H9 (cell line): ENCODE results near the gene ERP44. TPM values are rescaled to one million over a fixed set of nuclear protein-coding genes. Genes with fewer than 3 reads are reported as not detected.
"Not testable (repeated sequence)": the region's sequence is repeated elsewhere in the genome, so short reads cannot be mapped to it uniquely, and the experiment has no call there.

Experiments used
- DNase-seq: peaks from one replicate; pipeline ENCODE4 v3.0.0-alpha.2; 2017
- H2AFZ ChIP-seq: one replicate; pipeline ENCODE4 v1.6.1; 2013; ENCODE audit warnings: mild to moderate bottlenecking, low read length, control low read depth, moderate library complexity
- H2AK5ac ChIP-seq: 2 replicates; pipeline ENCODE4 v1.6.1; 2013; ENCODE audit warnings: low read length, control low read depth, mixed read lengths; ENCODE audit not compliant: insufficient read length
- H2BK120ac ChIP-seq: one replicate; pipeline ENCODE4 v1.6.1; 2013; ENCODE audit warnings: low read depth, mild to moderate bottlenecking, low read length, control low read depth, inconsistent platforms; ENCODE audit not compliant: poor library complexity, severe bottlenecking
- H2BK12ac ChIP-seq: 2 replicates; pipeline ENCODE4 v1.6.1; 2013; ENCODE audit warnings: low read length, control low read depth, mixed read lengths, low read depth; ENCODE audit not compliant: insufficient read length
- H2BK15ac ChIP-seq: 2 replicates; pipeline ENCODE4 v1.6.1; 2013; ENCODE audit warnings: low read depth, low read length, control low read depth
- H2BK20ac ChIP-seq: one replicate; pipeline ENCODE4 v1.6.1; 2013; ENCODE audit warnings: low read depth, mild to moderate bottlenecking, low read length, control low read depth, inconsistent platforms; ENCODE audit not compliant: poor library complexity, severe bottlenecking
- H2BK5ac ChIP-seq: 2 replicates; pipeline ENCODE4 v1.6.1; 2013; ENCODE audit warnings: low read length, control low read depth, mixed read lengths; ENCODE audit not compliant: insufficient read length
- H3K14ac ChIP-seq: 2 replicates; pipeline ENCODE4 v1.6.1; 2013; ENCODE audit warnings: low read length, control low read depth; ENCODE audit not compliant: insufficient read depth
- H3K18ac ChIP-seq: 2 replicates; pipeline ENCODE4 v1.6.1; 2013; ENCODE audit warnings: low read depth, mild to moderate bottlenecking, mixed read lengths, low read length, control low read depth; ENCODE audit not compliant: insufficient read length
- H3K23ac ChIP-seq: 2 replicates; pipeline ENCODE4 v1.6.1; 2013; ENCODE audit warnings: low read length, control low read depth, mixed read lengths, low read depth; ENCODE audit not compliant: insufficient read length
- H3K23me2 ChIP-seq: 2 replicates; pipeline ENCODE4 v1.6.1; 2013; ENCODE audit warnings: low read depth, mild to moderate bottlenecking, mixed read lengths, low read length, control low read depth; ENCODE audit not compliant: insufficient read length, poor library complexity, severe bottlenecking
- H3K27ac ChIP-seq: 2 replicates; pipeline ENCODE4 v1.5.1; 2013; ENCODE audit warnings: low read length, control low read depth, mixed read lengths, low read depth; ENCODE audit not compliant: insufficient read length
- H3K27me3 ChIP-seq: 2 replicates; pipeline ENCODE4 v1.6.1; 2013; ENCODE audit warnings: low read length, control low read depth, inconsistent platforms; ENCODE audit not compliant: insufficient read depth
- H3K4ac ChIP-seq: 2 replicates; pipeline ENCODE4 v1.6.1; 2013; ENCODE audit warnings: low read depth, mild to moderate bottlenecking, control low read depth, inconsistent platforms, low read length, moderate library complexity
- H3K4me1 ChIP-seq: 2 replicates; pipeline ENCODE4 v1.6.1; 2013; ENCODE audit warnings: low read length, control low read depth, inconsistent platforms; ENCODE audit not compliant: insufficient read depth
- H3K4me2 ChIP-seq: 2 replicates; pipeline ENCODE4 v1.6.1; 2013; ENCODE audit warnings: low read length, control low read depth, mixed read lengths; ENCODE audit not compliant: insufficient read length, insufficient read depth
- H3K56ac ChIP-seq: 2 replicates; pipeline ENCODE4 v1.6.1; 2013; ENCODE audit warnings: low read depth, mild to moderate bottlenecking, mixed read lengths, low read length, control low read depth; ENCODE audit not compliant: insufficient read length
- H3K79me1 ChIP-seq: 2 replicates; pipeline ENCODE4 v1.6.1; 2013; ENCODE audit warnings: low read depth, mild to moderate bottlenecking, moderate library complexity, low read length, control low read depth, inconsistent platforms; ENCODE audit not compliant: insufficient read depth, poor library complexity, severe bottlenecking
- H3K79me2 ChIP-seq: 2 replicates; pipeline ENCODE4 v1.6.1; 2013; ENCODE audit warnings: low read length, control low read depth, inconsistent platforms; ENCODE audit not compliant: insufficient read depth
- H3K9ac ChIP-seq: 2 replicates; pipeline ENCODE4 v1.6.1; 2013; ENCODE audit warnings: low read length, control low read depth, mixed read lengths; ENCODE audit not compliant: insufficient read length; ENCODE audit errors: extremely low read depth
- H3K9me3 ChIP-seq: one replicate; pipeline ENCODE4 v1.6.1; 2013; ENCODE audit warnings: low read depth, low read length, inconsistent platforms; ENCODE audit not compliant: control insufficient read depth
- H3T11ph ChIP-seq: one replicate; pipeline ENCODE4 v1.6.1; 2013; ENCODE audit warnings: mild to moderate bottlenecking, low read length, control low read depth, inconsistent platforms
- H4K20me1 ChIP-seq: one replicate; pipeline ENCODE4 v1.6.1; 2013; ENCODE audit not compliant: control insufficient read depth, insufficient read length, insufficient read depth
- H4K5ac ChIP-seq: 2 replicates; pipeline ENCODE4 v1.6.1; 2013; ENCODE audit warnings: low read depth, mild to moderate bottlenecking, mixed read lengths, low read length, control low read depth; ENCODE audit not compliant: insufficient read length
- H4K8ac ChIP-seq: replicated peaks from 2 replicates; pipeline ENCODE4 v1.6.1; 2013; ENCODE audit warnings: low read length, control low read depth, mixed read lengths, low read depth; ENCODE audit not compliant: insufficient read length
- H4K91ac ChIP-seq: 2 replicates; pipeline ENCODE4 v1.6.1; 2013; ENCODE audit warnings: low read depth, mild to moderate bottlenecking, moderate library complexity, mixed read lengths, low read length, control low read depth; ENCODE audit not compliant: insufficient read length
- H3K27ac Mint-ChIP-seq, 3 experiments: 2 replicates in 2 of 3; 3 replicates in 1 of 3; pipeline ENCODE4 v1.8.0; 2020 to 2021; ENCODE audit warnings: mixed read lengths in 3 of 3, mild to moderate bottlenecking in 1 of 3, moderate library complexity in 1 of 3
- H3K27me3 Mint-ChIP-seq: 2 replicates; pipeline ENCODE4 v1.8.0; 2021; ENCODE audit warnings: low read depth, mild to moderate bottlenecking, moderate library complexity, mixed read lengths
- H3K36me3 Mint-ChIP-seq, 3 experiments: 2 replicates in 2 of 3; 3 replicates in 1 of 3; pipeline ENCODE4 v1.8.0; 2020 to 2021; ENCODE audit warnings: low read depth in 3 of 3, mixed read lengths in 3 of 3; ENCODE audit not compliant: insufficient read depth in 1 of 3
- H3K4me1 Mint-ChIP-seq, 2 experiments: 2 replicates each; pipeline ENCODE4 v1.8.0; 2020; ENCODE audit warnings: mixed read lengths in 2 of 2
- H3K4me3 Mint-ChIP-seq, 2 experiments: 2 replicates in 1 of 2; 3 replicates in 1 of 2; pipeline ENCODE4 v1.8.0; 2020 to 2021; ENCODE audit warnings: mild to moderate bottlenecking in 2 of 2, mixed read lengths in 2 of 2, moderate library complexity in 1 of 2
- H3K9me3 Mint-ChIP-seq, 2 experiments: 2 replicates in 1 of 2; 3 replicates in 1 of 2; pipeline ENCODE4 v1.8.0; 2020; ENCODE audit warnings: mild to moderate bottlenecking in 2 of 2, mixed read lengths in 2 of 2, moderate library complexity in 1 of 2
- CTCF ChIP-seq: fragments of 200-600 bp; sonication (generic); conservative IDR thresholded peaks from 3 replicates; pipeline ENCODE4 v1.8.0; 2021; ENCODE audit warnings: antibody characterized with exemption, mild to moderate bottlenecking
- WGBS: extraction: QIAGEN DNeasy Blood & Tissue Kit; methylation state at CpG from one replicate; pipeline ENCODE4 v1.1.7; 2013; ENCODE audit warnings: missing lambda C conversion rate, low lambda C conversion rate, mixed read lengths; ENCODE audit not compliant: insufficient read length; ENCODE audit errors: extremely low coverage; 5-methylcytosine and 5-hydroxymethylcytosine counted together
- total RNA-seq: library from RNA; stranded (reverse); gene quantifications from 2 replicates; pipeline ENCODE4 v1.2.1, GENCODE V29; 2021

The ERP44 gene
- total RNA-seq, 1 experiment from 2014 or later, result 15.4 TPM

- no peaks in the 10 kb centered on the region for H4K20me1 ChIP-seq
- 0 out of 2 replicates have a peak overlapping the region, but pooled peaks have one; percentile 19 for H3K14ac ChIP-seq
- no peak overlapping the region for H3K23ac ChIP-seq
- no peak overlapping the region for H3T11ph ChIP-seq
- Mint-ChIP-seq H3K9me3 (peaks cover 10 to 13% of the 10 kb centered on the region in 2 experiments; a peak in 4 of 5 replicates), H3K4me3 (no peak overlapping the region), H3K27ac (peak overlapping the region; percentile 13 to 43 (median 23); a peak in 1 of 7 replicates), H3K36me3 (peaks cover 4 to 33% (median 16%) of the 10 kb centered on the region in 3 experiments; a peak in 6 of 7 replicates), H3K27me3 (no peaks in the 10 kb centered on the region), H3K4me1 (peaks cover 11 to 14% of the 10 kb centered on the region in 2 experiments)
- no peak overlapping the region for H2BK15ac ChIP-seq
- no peak overlapping the region for H3K56ac ChIP-seq
- H3K9me3 ChIP-seq, result no peaks in the 10 kb centered on the region
- H3K18ac ChIP-seq, result no peak overlapping the region
- no peak overlapping the region for H4K8ac ChIP-seq
- no peak overlapping the region for H2BK120ac ChIP-seq
- H2BK20ac ChIP-seq, result no peak overlapping the region
- no peak overlapping the region for H2BK5ac ChIP-seq
- H4K5ac ChIP-seq, result no peak overlapping the region
- H3K9ac ChIP-seq, result no peak overlapping the region
- no peak overlapping the region for H3K27ac ChIP-seq
- H3K79me2 ChIP-seq, result no peaks in the 10 kb centered on the region
- no peaks in the 10 kb centered on the region for H3K27me3 ChIP-seq
- peak; percentile 66 for DNase-seq
- no peak overlapping the region for H2BK12ac ChIP-seq
- no peak overlapping the region for H4K91ac ChIP-seq
- no peaks in the 10 kb centered on the region for H3K23me2 ChIP-seq
- H2AK5ac ChIP-seq, result no peak overlapping the region
- no peak for TF ChIP-seq CTCF
- no CpG with 5 or more reads among the region's 22 CpGs for WGBS
- no peak overlapping the region for H3K4ac ChIP-seq
- H3K4me2 ChIP-seq, result no peak overlapping the region
- no peak overlapping the region for H2AFZ ChIP-seq
- H3K4me1 ChIP-seq, result no peaks in the 10 kb centered on the region
- no peaks in the 10 kb centered on the region for H3K79me1 ChIP-seq
Measured at GRCh38 chr9:99998266-99998665, 100.5 kb downstream of the ERP44 start.

- H2BK15ac ChIP-seq, H3K27me3 ChIP-seq, H4K5ac ChIP-seq, H3T11ph ChIP-seq, H3K79me2 ChIP-seq, H2BK12ac ChIP-seq, H2AK5ac ChIP-seq, H3K79me1 ChIP-seq, H3K4ac ChIP-seq, H2BK120ac ChIP-seq, H3K23ac ChIP-seq, H3K4me2 ChIP-seq, H4K20me1 ChIP-seq, H4K8ac ChIP-seq, H3K23me2 ChIP-seq, H2BK20ac ChIP-seq, H3K4me1 ChIP-seq, DNase-seq, H3K14ac ChIP-seq, H3K4me3 Mint-ChIP-seq, H3K9ac ChIP-seq, H3K9me3 ChIP-seq, H2AFZ ChIP-seq, H3K18ac ChIP-seq, H2BK5ac ChIP-seq, H3K27ac Mint-ChIP-seq, H4K91ac ChIP-seq, H3K27me3 Mint-ChIP-seq, H3K56ac ChIP-seq, H3K27ac ChIP-seq: not testable (repeated sequence)
- peaks cover 9 to 12% of the 10 kb centered on the region in 2 experiments for H3K4me1 Mint-ChIP-seq
- peaks cover 42 to 44% of the 10 kb centered on the region in 2 experiments for H3K9me3 Mint-ChIP-seq
- peaks cover 29 to 55% (median 55%) of the 10 kb centered on the region in 3 experiments for H3K36me3 Mint-ChIP-seq
- WGBS, result no CpG with 5 or more reads among the region's 2 CpGs
Measured at GRCh38 chr9:99990508-99990907, 108.3 kb downstream of the ERP44 start.
